ENCODE measurements around the gene CTNND2.
"Not testable (repeated sequence)": the region's sequence is repeated elsewhere in the genome, so short reads cannot be mapped to it uniquely, and the experiment has no call there.

CTNND2 gene

DNA sequence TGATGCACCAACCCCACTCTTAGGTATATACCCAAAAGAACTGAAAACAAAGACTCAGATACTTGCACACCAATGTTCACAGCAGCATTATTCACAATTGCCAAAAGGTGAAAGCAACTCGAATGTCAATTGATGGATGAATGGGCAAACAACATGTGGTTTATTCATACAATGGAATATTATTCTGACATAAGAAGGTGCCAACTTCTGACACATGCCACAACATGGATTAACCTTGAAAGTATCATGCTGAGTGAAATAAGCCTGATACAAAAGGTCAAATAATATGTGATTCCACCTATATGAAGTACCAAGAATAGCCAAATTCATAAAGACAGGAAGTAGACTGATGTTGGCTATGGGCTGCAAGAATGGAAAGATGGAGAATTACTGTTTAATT, 35.0 kb downstream of the CTNND2 start:
- DNase-seq, result no peak

DNA sequence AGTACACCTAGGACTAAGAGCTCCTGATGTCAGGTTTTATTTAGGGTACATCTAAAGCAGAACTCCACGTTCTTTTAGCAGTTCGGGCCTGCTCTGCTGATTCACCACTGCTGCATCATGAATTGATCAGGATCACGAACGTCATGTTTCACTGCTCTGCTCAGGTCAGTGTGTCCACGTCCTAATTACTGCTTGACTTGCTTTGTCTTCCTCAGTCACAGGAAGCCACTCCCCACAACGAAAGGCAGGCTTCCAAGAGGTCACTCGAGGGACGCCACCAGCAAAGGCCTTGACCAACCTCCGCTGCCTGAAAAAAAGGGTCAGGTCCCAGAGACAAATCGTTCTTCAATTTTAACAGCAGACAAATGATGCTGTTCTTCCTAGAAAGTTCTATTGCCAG, 40.3 kb downstream of the CTNND2 start:
- DNase-seq, result no peak

DNA sequence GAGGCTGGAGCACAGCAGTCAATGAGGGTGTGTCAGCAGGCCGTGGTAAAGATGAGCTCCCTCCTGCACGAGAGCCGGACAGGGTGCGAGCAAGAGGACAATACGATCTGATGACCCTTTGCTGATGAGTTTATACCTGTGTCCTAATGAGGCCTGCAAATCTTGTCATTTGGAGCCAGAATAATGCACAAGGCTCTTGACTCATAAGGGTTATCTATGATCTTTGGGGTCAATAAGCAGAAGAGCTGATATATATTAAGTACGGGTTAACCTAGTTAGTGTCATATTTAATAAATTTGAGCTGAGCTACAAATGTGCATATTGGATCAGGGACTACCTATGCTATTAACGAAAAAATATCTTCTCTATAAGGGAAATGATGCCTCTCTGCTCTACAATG, 46.9 kb downstream of the CTNND2 start:
- DNase-seq, result no peak

DNA sequence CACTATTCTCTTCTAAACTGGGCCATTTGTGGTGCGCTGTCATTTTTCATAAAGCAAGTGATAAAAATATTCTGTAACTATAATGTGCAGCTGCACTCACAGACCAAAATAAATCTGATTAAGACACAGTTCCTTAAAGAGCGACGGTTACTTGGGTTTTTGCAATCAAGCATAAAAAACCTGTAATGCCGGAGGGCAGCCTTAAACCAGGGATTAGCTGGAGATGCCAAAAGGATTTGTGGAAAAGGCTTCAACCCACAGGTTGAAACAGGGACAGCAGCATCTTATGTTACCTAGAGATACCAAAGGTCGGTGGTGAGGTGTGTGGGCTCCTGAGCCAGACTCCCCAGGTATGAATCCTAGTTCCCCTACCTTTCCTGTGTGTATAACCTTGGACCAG, 49.3 kb downstream of the CTNND2 start:
- no peak for DNase-seq

DNA sequence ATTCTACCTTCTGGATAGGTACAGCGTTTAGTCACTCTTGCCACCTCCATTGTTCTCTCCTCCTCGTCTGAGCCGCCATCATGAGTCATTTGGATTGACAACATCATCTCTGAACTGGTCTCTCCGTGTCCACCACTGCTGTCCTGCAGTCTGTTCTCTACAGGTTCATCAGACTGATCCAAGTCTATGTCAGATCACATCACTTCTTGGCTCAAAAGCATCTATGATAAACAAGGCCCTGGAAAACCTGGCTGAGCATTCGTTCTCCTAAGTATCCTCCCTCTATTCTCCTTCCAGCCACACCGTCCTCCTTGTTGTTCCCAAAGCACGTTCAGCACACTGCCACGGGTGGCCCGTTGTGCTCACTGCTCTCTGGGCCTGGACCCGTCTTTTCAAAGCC, 50.5 kb downstream of the CTNND2 start:
- DNase-seq, result no peak

DNA sequence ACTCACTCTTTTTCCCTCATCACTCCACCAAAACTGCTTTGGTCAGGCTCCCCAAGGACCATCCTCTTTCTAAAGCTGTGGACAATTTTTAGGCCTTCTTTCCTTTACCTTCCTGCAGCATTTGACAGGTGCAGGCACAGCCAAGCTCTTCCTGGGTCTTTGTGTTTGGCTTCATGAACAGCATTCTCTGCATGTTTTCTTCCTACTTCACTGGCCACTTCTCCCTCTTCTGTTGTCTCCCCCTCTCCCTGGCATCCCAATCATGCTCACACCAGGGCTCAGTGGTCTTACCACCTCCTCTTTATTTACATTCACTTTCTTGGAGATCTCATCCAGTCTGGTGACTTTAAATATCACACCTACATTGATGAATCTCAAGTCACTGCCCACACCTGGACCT, 51.1 kb downstream of the CTNND2 start:
- no peak for DNase-seq

DNA sequence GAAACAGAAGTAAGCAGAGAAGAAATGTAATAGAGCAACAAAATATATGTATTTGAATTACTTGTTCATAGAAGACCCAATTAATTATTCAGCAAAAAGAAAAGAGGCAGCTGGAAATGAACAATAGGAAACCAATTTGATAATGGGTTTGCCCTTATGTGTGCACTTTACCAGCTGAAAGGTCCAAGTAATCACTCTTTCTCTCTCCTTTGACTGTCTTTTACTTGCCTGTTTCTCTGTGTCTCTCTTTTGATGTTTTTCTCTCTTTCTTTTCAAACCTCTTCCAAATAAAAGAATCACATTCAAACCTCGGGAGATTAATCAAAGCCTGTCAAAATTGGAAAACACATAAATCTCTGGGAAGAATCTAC, 51.5 kb downstream of the CTNND2 start:
- no peak for DNase-seq

DNA sequence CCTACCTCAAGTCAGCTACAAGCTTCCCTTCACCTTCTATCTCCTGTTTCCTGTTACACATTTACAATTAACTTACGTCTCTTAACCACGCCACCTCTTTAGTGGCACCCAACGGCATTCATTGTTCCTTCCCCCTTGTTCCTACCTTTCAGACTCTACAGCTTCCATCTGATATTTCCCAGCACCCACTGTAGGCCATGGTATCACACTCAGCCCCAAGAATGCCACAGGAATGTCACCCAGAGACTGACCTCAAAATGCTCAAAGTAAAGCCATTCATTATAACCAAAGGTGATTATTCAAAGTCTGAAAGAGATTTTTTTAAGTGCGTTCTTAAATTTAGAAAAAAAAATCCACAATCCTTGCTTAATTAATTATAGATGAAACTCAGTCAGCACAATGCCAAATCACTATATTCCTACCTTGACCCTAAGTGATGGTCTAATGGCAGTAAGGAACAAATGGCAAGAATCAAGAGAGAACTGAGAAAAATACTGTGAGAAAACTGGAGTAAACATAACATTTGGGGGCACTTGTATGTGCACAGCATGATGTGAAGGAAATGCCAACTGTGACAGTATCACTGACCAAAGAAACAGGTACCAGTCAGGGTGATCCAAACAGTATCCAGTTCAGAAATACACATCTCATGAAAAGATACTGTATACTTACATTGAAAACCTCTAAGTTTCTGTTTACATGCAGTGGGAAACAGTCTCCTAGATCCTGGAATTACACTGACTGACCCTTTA, 52.1 kb downstream of the CTNND2 start:
- DNase-seq, result no peak

DNA sequence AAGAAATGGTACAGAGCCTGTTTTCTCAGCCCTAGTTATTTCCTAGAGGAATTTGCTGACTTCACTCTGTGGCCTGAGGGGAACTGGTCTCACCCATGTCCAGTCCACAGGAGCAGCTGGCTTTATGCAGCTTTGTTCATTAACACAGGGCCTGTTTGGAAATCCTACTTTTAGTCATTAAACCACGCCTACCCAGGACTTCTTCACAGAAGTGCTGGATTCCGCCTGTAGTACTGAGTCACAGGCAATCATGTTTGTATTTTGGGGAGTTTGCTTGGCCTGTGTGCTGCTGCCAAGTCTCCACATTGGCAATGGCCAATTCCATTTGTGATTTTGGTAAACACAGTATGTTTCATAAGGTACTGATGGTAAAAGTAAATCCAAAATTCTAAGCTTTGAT, 52.8 kb downstream of the CTNND2 start:
- DNase-seq, result no peak

DNA sequence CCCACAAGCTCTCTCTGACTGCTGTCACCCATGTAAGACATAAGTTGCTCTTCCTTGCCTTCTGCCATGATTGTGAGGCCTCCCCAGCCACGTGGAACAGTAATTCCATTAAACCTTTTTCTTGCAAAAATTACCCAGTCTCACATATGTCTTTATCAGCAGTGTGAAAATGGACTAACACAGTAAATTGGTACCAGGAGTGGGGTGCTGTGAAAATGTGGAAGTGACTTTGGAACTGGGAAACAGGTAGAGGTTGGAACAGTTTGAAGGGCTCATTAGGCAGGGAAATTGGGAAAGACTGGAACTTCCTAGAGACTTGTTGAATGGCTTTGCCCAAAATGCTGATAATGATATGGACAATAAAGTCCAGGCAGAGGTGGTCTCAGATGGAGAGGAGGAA, 75.7 kb downstream of the CTNND2 start:
- not testable (repeated sequence) for DNase-seq

DNA sequence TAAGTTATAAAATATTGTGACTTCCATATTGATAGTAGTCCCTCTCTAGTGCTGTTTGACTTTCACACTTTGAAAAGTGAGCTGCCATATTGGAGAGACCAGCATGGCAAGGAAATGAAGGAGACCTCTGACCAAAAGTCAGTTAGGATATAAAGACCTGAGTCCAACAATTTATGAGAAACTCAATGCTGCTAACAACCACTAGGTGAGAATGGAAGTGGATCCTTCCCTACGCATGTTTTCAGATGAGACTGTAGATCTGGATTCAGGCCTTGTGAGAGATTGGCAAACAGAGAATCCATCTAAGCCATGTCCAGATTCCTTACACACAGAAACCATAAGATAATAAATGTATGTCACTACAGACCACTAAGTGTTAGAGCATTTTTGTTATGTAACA, 81.6 kb downstream of the CTNND2 start:
- DNase-seq, result no peak

DNA sequence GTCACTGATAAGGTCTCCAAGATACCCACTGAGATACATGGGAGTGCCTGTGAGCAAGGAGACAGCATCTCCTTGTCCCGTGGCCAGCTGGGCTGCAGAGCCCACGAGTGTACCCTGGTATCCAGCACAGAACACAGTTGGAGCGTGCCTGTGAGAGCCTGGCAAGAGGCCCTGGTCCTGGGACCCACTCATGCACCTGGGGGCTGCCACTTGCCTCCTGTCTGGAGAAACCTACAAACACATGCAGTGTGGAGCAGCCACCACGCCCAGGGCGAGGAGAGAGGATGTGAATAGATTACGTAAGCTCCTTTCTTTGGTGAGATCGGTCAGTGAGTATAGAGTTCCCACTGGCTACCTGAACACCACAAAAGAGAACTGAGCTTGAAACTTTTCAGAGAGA, 88.3 kb downstream of the CTNND2 start:
- DNase-seq, result no peak

DNA sequence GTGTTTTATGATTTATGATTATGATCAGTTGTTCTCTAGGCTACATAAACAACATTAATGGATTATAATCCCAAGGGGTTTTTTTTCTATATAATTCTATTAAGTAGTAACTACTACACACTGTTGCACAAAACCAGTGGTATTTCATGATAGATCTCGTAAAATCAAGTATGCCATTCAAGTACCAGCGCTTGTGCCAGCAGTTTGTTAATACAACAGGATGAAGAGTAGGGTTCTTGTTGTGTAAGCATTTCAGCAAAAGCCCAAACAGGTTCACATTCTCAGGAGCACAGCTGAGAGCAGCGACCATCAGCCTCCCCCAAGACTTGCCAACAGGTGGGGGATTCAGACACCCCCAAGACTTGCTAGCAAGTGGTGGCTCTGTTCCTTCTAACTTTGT, 88.8 kb downstream of the CTNND2 start:
- no peak for DNase-seq

DNA sequence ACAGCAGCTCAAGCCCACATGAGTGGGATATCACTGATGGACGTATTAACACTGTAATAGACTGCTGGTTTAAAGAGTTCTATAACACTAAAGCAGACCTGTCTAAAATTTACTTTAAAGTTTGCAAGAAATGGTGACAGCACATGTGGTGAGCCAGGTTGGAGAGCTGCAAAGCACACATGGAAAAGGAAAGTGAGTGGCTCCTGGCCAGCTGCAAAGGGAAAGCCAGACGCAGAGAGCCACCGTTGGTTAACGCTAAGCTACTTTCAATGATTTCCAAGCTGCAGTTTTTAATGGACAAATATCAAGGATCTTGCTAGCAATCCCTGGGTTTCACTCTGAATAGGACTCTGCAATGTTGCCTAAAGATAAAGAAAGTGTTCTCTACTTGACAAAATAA, 89.9 kb downstream of the CTNND2 start:
- no peak for DNase-seq

DNA sequence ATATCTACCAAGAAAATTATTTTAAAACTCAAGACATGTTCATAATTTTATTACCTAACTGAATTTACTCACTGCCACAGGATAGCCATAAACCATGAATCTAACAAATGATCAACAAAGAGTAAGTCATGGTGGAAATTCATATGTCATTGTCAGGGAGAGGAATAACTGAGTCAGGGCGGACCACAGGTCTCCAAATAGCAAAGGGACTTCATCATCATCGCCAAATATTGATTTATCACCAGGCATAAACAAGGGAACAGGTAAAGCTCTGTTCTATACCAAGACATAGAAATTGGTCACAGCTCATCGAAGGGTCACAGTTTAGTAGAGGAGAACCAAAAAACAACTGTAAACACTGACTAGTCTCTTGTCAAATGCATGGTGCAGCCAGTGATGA, 94.8 kb downstream of the CTNND2 start:
- DNase-seq, result no peak

DNA sequence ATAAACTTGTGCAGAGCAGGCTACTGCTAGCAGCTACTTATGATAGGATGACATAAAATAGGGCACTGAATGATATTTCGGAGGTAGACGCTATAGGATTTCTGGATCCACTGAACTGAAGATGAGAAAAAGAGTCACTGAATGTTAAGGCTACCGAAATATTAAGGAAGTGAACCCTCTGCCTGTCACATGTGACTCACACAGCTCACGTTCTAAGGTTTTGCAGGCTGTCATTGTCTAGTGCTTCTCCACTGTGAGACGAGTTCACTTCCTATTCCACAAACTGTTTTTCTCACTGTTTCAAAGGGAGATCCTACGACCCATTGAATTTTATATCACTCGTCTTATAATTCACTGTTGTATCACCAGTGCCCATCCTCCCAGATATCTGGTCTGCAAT, 100.8 kb downstream of the CTNND2 start:
- DNase-seq, result no peak

DNA sequence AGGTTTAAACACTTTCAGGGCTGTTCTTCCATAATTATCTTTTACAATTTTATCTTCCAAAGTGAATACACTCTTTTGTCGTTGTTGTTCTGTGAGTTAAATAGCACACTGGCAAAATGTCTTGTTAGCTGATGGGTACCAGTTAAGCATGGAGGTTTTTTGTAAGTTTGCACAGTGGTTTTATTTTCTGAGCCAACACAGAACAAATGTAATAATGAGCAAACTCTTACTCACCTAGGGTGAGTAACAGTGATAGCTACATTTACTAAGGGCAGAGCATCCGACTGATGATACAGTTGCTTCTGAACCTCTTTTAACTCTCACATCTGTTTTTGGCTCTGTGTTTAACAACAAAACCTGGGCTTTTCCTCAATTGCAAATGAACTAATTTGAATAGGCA, 103.2 kb downstream of the CTNND2 start:
- no peak for DNase-seq

DNA sequence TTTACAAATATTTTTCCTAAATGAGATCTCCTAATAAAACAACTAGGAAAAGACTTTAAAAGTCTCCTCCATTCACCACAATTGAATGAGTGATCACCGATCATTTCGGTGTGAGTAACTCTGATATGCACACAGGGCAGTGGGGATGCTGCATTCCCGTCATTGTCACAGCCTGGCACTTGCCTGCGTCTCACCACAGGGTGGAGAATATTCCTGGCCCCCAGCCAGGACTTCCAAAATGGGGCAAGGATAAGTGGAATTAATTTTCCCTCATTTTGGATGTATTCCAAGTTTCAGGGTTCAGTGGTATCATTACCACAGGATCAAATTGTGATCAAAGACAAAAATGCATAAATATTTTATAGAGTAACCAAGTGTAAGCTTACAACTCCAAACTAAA, 107.1 kb downstream of the CTNND2 start:
- no peak for DNase-seq

DNA sequence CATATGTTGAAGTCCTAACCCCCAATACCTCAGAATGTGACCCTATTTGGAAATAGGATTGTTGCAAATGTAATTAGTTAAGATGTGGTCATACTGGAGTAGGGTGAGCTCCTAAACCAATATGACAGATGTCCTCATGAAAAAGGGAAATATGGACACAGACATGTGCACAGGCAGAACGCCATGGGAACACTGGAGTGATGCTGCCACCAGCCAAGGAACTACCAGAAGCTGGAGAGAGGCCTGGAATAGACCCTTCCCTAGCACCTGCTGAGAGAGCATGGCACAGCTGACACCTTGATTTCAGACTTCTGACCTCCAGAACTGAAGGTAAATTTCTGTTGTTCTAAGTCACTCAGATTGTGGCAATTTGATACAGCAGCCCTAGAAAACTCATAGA, 110.8 kb downstream of the CTNND2 start:
- DNase-seq, result no peak

DNA sequence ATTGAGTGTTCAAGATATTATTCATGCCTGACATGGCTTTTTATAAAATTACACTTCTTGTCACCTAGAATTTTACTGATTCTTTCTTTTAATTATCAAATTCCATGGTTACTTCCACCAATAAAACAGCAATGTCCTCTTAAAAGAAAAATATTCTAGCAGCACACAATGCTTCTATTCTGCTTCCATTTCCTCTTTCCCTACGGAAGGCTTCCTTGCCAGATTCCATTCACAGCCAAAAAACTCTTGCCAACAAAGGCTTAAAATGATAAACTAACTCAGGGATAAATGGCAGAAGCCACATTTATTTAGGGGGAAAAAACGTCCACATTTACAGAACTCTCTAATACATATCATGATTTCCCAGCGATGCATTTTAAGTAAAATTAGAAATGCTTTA, 111.6 kb downstream of the CTNND2 start:
- no peak for DNase-seq

DNA sequence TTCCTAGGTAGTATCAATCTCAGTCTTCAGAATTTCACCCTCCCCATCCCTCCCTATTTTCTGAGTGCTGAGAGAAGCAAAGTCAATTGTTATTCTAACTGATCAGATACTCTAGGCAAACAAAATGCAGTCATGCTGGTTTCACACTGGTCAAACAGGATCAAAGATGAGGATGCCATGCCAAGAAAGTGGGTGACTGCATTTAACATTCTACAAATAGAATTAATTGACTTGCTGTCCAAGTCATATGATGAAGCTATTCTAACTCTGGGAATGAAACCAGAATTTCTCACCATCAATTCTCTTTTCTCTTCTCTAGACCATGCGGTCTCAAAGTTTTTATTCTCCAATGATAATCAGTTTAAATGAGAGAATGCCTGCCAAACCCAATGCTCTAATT, 112.5 kb downstream of the CTNND2 start:
- DNase-seq, result no peak

DNA sequence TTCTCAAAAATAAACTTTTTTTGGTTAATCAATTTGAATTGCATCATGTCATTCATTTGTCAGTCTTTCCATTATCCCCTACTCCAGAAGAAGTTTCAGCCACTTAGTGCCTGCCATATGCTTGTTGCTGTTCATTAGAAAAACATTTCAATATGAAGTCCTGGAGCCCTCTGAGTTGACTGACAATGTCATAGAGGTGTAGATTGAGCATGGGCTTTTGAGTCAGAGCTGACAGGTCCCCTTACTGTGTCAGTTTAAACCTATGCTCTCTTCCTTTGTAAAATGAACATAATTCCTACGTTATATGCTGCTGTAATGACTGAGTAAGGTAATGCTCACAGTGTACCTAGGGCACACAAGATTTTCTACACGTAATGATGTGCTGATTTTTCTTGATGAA, 114.0 kb downstream of the CTNND2 start:
- DNase-seq, result no peak

DNA sequence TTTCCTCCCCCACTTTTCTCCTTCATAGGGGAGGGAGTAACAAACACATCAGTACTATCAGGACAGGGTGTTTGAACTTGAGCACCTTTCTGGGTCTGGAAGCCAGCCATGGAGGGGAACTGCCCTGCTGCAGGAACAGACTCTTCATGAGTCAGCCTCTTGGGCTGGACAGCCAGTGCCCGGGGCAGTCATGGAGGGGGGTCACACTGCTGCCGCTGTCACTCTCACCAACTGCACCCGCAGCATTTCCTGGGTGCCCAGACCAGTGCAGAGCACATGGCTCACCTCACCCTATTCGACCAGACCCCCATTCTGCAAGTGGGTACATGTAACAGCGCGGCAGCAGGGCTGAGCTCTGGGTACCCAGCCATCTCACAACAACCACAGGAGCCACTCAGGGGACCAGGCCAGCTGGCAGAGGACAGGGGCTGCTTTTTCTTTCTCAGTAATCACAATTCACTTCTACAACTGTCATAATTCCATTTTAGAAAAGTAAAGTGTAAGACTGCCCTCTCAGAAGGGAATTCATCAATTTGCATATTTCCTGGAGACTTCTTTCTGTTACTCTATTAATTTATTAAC, 118.4 kb downstream of the CTNND2 start:
- DNase-seq, result no peak

DNA sequence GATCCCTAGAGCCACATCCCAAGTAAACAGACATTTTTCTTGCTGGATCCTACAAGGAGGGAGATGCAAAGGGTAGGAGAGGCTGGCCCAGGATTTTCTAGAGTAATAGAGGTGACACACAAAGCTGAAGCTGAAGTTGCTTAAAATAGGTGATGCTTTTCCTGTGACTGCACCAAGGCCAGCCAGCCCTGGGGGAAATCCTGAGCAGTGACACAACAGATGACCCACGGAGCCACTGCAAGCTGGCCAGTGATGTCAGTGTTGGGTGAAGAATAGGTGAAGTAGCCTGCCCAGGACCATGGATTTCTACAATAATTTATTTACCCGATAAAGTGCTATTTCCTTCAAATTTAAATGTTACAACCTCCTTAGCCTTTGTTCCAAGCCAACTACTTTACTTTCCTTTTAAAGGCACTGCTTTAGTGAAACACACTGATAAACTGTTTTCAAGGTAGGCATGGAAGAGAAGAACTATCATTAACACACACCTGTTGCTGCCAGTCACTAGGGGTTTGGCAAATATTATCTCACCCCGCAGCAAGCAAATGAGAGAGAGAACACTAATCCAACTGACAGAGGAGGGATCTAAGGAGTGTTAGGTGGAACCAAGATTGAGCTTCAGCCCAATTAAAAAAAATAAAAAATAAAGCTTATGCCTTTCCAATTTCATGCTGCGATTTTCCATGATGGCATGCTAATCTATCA, 123.5 kb downstream of the CTNND2 start:
- no peak for DNase-seq

DNA sequence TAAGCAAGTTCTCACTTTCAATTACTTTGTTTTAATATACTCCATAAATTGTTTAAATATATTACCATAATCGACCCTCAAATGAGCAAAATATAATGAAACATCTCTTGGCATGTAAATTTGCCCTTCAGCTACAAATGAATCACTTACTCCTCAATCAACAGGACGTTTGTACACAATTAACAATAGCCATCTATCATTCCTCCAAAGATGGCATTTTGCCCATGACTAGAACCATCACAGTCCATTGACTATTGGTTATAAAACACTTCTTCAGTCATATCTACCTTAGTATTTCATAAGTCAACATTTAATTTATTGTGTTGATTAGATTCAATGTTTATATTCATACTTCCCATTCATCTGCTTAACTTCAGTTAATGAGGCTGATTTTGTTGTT, 127.2 kb downstream of the CTNND2 start:
- no peak for DNase-seq

Measured in stimulated activated naive CD4-positive, alpha-beta T cell (primary cell).